Measurements from ENCODE around the gene TTC32.

DNA sequence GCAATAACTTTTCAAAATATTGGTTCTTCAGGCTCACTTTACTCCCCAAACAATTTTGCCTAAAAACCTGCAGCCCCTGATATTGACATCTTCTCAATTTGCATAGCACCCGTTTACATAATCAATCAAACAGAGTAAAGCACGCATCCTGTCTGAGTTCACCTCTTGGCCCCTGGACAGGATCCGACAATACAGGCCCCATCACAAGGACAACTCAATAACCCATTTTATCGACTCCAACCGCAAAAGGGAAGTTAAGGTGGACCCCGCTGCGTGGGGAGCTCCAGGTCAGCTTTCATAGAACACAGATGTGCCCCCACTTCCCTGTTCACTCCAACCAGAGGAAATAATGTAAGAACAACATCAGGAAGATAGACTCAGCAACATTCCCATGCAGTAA, 44.7 kb downstream of the TTC32 start:
- TF ChIP-seq, protein P1, sequence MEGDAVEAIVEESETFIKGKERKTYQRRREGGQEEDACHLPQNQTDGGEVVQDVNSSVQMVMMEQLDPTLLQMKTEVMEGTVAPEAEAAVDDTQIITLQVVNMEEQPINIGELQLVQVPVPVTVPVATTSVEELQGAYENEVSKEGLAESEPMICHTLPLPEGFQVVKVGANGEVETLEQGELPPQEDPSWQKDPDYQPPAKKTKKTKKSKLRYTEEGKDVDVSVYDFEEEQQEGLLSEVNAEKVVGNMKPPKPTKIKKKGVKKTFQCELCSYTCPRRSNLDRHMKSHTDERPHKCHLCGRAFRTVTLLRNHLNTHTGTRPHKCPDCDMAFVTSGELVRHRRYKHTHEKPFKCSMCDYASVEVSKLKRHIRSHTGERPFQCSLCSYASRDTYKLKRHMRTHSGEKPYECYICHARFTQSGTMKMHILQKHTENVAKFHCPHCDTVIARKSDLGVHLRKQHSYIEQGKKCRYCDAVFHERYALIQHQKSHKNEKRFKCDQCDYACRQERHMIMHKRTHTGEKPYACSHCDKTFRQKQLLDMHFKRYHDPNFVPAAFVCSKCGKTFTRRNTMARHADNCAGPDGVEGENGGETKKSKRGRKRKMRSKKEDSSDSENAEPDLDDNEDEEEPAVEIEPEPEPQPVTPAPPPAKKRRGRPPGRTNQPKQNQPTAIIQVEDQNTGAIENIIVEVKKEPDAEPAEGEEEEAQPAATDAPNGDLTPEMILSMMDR (IDR thresholded peaks at IDR 0.05) = no peak
- TF ChIP-seq POLR2A (IDR thresholded peaks at IDR 0.05) = no peak

All from breast epithelium (tissue), 3 donors.